ENCODE results near the gene ZFAND5. TPM values are rescaled to one million over a fixed set of nuclear protein-coding genes. Genes with fewer than 3 reads are reported as not detected.

ZFAND5 gene
- polyA plus RNA-seq, 2 of the 4 experiments (the other 2 are of a cell fraction) = 135 to 234 TPM

DNA sequence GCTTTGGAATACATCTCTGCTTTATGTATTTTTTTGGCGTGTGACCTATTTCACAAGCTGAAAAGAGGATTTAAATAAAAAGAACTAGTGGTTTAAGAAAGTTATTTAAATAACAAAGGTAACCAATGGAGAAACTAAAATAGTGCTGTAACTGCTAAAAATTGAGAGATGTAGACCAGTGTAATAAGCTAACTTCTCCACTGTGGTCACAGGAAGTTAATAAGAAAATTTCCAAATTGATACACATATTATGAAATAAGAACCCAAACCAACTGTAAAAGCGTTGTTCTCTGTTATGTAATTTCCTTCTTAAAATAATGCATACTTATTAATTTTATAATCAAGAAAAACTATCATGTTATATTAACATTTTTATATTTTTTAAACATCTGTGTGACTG, 29.1 kb upstream of the ZFAND5 start:
- FAIRE-seq = peak; percentile 46
- H3K4me1 ChIP-seq = peaks cover 38% of the 10 kb centered on the region
- H3K27ac ChIP-seq = peak overlapping the region in 1 of 2 experiments; percentile 21; a peak in 1 of 6 replicates
- CTCF ChIA-PET = no interaction called here
- TF ChIP-seq ZSCAN20 (CRISPR knock-in tag; IDR thresholded peaks at IDR 0.05) (no peak), NFE2L2 (conservative IDR thresholded peaks at IDR 0.05; ENCODE audit: low read length) (no peak), RCOR1 (IDR thresholded peaks at IDR 0.05; ENCODE audit: low read depth, low read length) (no peak), HOXA7 (CRISPR knock-in tag; IDR thresholded peaks at IDR 0.05) (no peak), EP300 (IDR thresholded peaks at IDR 0.05) (no peak), CBX8 (IDR thresholded peaks at IDR 0.05) (no peak), ESRRA (IDR thresholded peaks at IDR 0.05; ENCODE audit: borderline replicate concordance, low read length) (no peak), RNF2 (IDR thresholded peaks at IDR 0.05; ENCODE audit: borderline replicate concordance, low read depth) (no peak), FOSL2 (IDR thresholded peaks at IDR 0.05) (no peak), FOSL2 (CRISPR knock-in tag; IDR thresholded peaks at IDR 0.05) (no peak), HOXB5 (CRISPR knock-in tag; IDR thresholded peaks at IDR 0.05) (no peak), JUNB (IDR thresholded peaks at IDR 0.05) (no peak)
- TF ChIP-seq, protein P1, sequence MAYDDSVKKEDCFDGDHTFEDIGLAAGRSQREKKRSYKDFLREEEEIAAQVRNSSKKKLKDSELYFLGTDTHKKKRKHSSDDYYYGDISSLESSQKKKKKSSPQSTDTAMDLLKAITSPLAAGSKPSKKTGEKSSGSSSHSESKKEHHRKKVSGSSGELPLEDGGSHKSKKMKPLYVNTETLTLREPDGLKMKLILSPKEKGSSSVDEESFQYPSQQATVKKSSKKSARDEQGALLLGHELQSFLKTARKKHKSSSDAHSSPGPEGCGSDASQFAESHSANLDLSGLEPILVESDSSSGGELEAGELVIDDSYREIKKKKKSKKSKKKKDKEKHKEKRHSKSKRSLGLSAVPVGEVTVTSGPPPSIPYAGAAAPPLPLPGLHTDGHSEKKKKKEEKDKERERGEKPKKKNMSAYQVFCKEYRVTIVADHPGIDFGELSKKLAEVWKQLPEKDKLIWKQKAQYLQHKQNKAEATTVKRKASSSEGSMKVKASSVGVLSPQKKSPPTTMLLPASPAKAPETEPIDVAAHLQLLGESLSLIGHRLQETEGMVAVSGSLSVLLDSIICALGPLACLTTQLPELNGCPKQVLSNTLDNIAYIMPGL (CRISPR knock-in tag; IDR thresholded peaks at IDR 0.05; ENCODE audit: borderline replicate concordance) = no peak
- TF ChIP-seq, protein P2, sequence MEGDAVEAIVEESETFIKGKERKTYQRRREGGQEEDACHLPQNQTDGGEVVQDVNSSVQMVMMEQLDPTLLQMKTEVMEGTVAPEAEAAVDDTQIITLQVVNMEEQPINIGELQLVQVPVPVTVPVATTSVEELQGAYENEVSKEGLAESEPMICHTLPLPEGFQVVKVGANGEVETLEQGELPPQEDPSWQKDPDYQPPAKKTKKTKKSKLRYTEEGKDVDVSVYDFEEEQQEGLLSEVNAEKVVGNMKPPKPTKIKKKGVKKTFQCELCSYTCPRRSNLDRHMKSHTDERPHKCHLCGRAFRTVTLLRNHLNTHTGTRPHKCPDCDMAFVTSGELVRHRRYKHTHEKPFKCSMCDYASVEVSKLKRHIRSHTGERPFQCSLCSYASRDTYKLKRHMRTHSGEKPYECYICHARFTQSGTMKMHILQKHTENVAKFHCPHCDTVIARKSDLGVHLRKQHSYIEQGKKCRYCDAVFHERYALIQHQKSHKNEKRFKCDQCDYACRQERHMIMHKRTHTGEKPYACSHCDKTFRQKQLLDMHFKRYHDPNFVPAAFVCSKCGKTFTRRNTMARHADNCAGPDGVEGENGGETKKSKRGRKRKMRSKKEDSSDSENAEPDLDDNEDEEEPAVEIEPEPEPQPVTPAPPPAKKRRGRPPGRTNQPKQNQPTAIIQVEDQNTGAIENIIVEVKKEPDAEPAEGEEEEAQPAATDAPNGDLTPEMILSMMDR (IDR thresholded peaks at IDR 0.05) = no peak
- DNase-seq (ENCODE audit: low read depth in 1 of 2, low spot score in 1 of 2) = no peak
- no peak overlapping the region for H3K4me3 ChIP-seq
- 23% methylated on average over 2 of the region's 2 CpGs for WGBS (ENCODE audit: missing lambda C conversion rate)
- no peaks in the 10 kb centered on the region for H3K9me3 ChIP-seq
- ATAC-seq = no peak
- peak overlapping the region; percentile 20; the same call in 2 of the 3 replicates for H3K4me2 ChIP-seq
- POLR2A ChIA-PET = interaction anchor here (4.6 kb wide), 1 partner anchor 29 kb away, joined by 24 read pairs; the partner anchor contains the start of gene ZFAND5

DNA sequence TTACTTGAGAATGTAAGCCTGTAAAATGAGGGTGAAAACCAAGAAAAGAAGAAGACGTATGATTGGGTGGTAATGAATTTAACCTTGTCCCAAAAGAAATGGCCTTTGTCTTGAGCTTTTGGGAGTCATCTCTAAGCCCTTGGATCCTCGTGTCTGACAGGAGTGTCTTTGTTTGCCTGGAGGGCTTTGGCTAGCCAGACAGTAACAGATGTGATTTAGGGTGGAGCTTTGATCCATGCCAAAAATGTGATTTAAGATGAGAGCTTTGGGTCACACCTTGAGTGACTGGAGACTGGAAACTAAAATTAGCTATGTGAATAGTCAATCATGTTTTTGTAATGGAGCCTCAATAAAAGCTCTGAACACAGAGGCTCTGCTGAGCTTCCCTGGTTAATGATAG, 25.9 kb upstream of the ZFAND5 start:
- no peak for ATAC-seq
- FAIRE-seq = no peak

More for the DNA sequence above, 25.9 kb upstream of the ZFAND5 start:
- no peak overlapping the region for H3K4me3 ChIP-seq
- CTCF ChIA-PET = interaction anchor here (0.6 to 1.6 kb wide), 4 partner anchors 25 to 199 kb away, joined by 3 to 4 read pairs (median 4); no protein-coding TSS in a partner anchor
- H3K27ac ChIP-seq = no peak overlapping the region; a peak in 1 of 6 replicates
- POLR2A ChIA-PET = interaction anchor here (4.6 kb wide), 1 partner anchor 26 kb away, joined by 24 read pairs; the partner anchor contains the start of gene ZFAND5
- 85% methylated on average over 2 of the region's 2 CpGs for WGBS (ENCODE audit: missing lambda C conversion rate)
- H3K4me2 ChIP-seq = no peak overlapping the region
- DNase-seq (ENCODE audit: low read depth in 1 of 2, low spot score in 1 of 2) = no peak
- TF ChIP-seq HEYL (CRISPR knock-in tag; IDR thresholded peaks at IDR 0.05) (no peak), HDAC2 (IDR thresholded peaks at IDR 0.05) (no peak), NFE2L2 (conservative IDR thresholded peaks at IDR 0.05; ENCODE audit: low read length) (no peak), NR3C1 (IDR thresholded peaks at IDR 0.05) (no peak), PHF8 (IDR thresholded peaks at IDR 0.05; ENCODE audit: borderline replicate concordance, low read depth) (no peak), POLR2AphosphoS2 (conservative IDR thresholded peaks at IDR 0.05; ENCODE audit: low read length) (no peak), RNF2 (IDR thresholded peaks at IDR 0.05; ENCODE audit: borderline replicate concordance, low read depth) (no peak), ZNF302 (CRISPR knock-in tag; IDR thresholded peaks at IDR 0.05) (no peak), CBX8 (IDR thresholded peaks at IDR 0.05) (no peak), CHD2 (IDR thresholded peaks at IDR 0.05; ENCODE audit: low read length, partially characterized antibody) (no peak), GATA3 (IDR thresholded peaks at IDR 0.05; ENCODE audit: borderline replicate concordance) (no peak), SREBF2 (IDR thresholded peaks at IDR 0.05) (no peak)
- TF ChIP-seq, protein P3, sequence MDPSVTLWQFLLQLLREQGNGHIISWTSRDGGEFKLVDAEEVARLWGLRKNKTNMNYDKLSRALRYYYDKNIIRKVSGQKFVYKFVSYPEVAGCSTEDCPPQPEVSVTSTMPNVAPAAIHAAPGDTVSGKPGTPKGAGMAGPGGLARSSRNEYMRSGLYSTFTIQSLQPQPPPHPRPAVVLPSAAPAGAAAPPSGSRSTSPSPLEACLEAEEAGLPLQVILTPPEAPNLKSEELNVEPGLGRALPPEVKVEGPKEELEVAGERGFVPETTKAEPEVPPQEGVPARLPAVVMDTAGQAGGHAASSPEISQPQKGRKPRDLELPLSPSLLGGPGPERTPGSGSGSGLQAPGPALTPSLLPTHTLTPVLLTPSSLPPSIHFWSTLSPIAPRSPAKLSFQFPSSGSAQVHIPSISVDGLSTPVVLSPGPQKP (IDR thresholded peaks at IDR 0.05; ENCODE audit: low read depth, low read length) = no peak
- TF ChIP-seq, protein P4, sequence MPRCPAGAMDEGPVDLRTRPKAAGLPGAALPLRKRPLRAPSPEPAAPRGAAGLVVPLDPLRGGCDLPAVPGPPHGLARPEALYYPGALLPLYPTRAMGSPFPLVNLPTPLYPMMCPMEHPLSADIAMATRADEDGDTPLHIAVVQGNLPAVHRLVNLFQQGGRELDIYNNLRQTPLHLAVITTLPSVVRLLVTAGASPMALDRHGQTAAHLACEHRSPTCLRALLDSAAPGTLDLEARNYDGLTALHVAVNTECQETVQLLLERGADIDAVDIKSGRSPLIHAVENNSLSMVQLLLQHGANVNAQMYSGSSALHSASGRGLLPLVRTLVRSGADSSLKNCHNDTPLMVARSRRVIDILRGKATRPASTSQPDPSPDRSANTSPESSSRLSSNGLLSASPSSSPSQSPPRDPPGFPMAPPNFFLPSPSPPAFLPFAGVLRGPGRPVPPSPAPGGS (IDR thresholded peaks at IDR 0.05) = no peak
- peaks cover 23% of the 10 kb centered on the region for H3K4me1 ChIP-seq
- H3K9me3 ChIP-seq = no peaks in the 10 kb centered on the region
